ENCODE measurements around the gene ZIC2. TPM values are rescaled to one million over a fixed set of nuclear protein-coding genes. Genes with fewer than 3 reads are reported as not detected.

The ZIC2 gene
- total RNA-seq, 1 experiment from 2014 or later: 426 TPM

- H3K9ac ChIP-seq (ENCODE audit: extremely low read depth, insufficient read length, low read length): no peak overlapping the region
- no peak overlapping the region for H3T11ph ChIP-seq (ENCODE audit: low read length)
- no peak overlapping the region for H4K5ac ChIP-seq (ENCODE audit: insufficient read length, low read depth, low read length)
- H3K18ac ChIP-seq (ENCODE audit: insufficient read length, low read depth, low read length): no peak overlapping the region
- Mint-ChIP-seq H3K4me3 (no peak overlapping the region), H3K27me3 (ENCODE audit: low read depth) (no peaks in the 10 kb centered on the region; the same call in 1 of the 2 replicates), H3K36me3 (ENCODE audit: insufficient read depth in 1 of 3, low read depth in 3 of 3) (no peaks in the 10 kb centered on the region), H3K9me3 (no peaks in the 10 kb centered on the region), H3K4me1 (peaks cover 10 to 25% of the 10 kb centered on the region in 2 experiments), H3K27ac (no peak overlapping the region; a peak in 1 of 7 replicates)
- H2BK12ac ChIP-seq (ENCODE audit: insufficient read length, low read depth, low read length): no peak overlapping the region
- H2BK120ac ChIP-seq (ENCODE audit: low read depth, low read length, poor library complexity, severe bottlenecking): no peak overlapping the region
- no peaks in the 10 kb centered on the region for H3K9me3 ChIP-seq (ENCODE audit: control insufficient read depth, low read depth, low read length)
- no peak overlapping the region for H2AK5ac ChIP-seq (ENCODE audit: insufficient read length, low read length)
- H3K23me2 ChIP-seq (ENCODE audit: insufficient read length, low read depth, low read length, poor library complexity, severe bottlenecking): no peaks in the 10 kb centered on the region
- H2BK15ac ChIP-seq (ENCODE audit: low read depth, low read length): no peak overlapping the region
- H4K91ac ChIP-seq (ENCODE audit: insufficient read length, low read depth, low read length): no peak overlapping the region
- no peaks in the 10 kb centered on the region for H3K27me3 ChIP-seq (ENCODE audit: insufficient read depth, low read length)
- no peak overlapping the region for H4K8ac ChIP-seq (replicated peaks; ENCODE audit: insufficient read length, low read depth, low read length)
- no peaks in the 10 kb centered on the region for H3K79me2 ChIP-seq (ENCODE audit: insufficient read depth, low read length)
- no peak overlapping the region for H2BK20ac ChIP-seq (ENCODE audit: low read depth, low read length, poor library complexity, severe bottlenecking)
- no peaks in the 10 kb centered on the region for H3K4me1 ChIP-seq (ENCODE audit: insufficient read depth, low read length)
- no peak overlapping the region for H3K56ac ChIP-seq (ENCODE audit: insufficient read length, low read depth, low read length)
- H4K20me1 ChIP-seq (ENCODE audit: control insufficient read depth, insufficient read depth, insufficient read length): no peaks in the 10 kb centered on the region
- H3K4ac ChIP-seq (ENCODE audit: low read depth, low read length): no peak overlapping the region
- H2BK5ac ChIP-seq (ENCODE audit: insufficient read length, low read length): no peak overlapping the region
- no peak for TF ChIP-seq CTCF (conservative IDR thresholded peaks at IDR 0.05)
- no peak overlapping the region for H3K14ac ChIP-seq (ENCODE audit: insufficient read depth, low read length)
- no peak overlapping the region for H3K4me2 ChIP-seq (ENCODE audit: insufficient read depth, insufficient read length, low read length)
- H3K79me1 ChIP-seq (ENCODE audit: insufficient read depth, low read depth, low read length, poor library complexity, severe bottlenecking): no peaks in the 10 kb centered on the region
- no CpG with 5 or more reads among the region's 7 CpGs for WGBS (ENCODE audit: extremely low coverage, insufficient read length, low lambda C conversion rate)
- H2AFZ ChIP-seq (ENCODE audit: low read length): no peak overlapping the region
- H3K27ac ChIP-seq (ENCODE audit: insufficient read length, low read depth, low read length): no peak overlapping the region
- DNase-seq: no peak
- no peak overlapping the region for H3K23ac ChIP-seq (ENCODE audit: insufficient read length, low read depth, low read length)
These were observed 37.5 kb upstream of the ZIC2 start for GRCh38 chr13:99944102-99944501.

Measured in H9 (cell line).